HG03064 (cell line): Measurements from ENCODE around the gene GRIN1.
A peak's percentile ranks its signal among the peaks of the same experiment; 100 is the strongest.

Experiments used
- ATAC-seq: cut with Tn5 transposase; IDR thresholded peaks from one replicate; pipeline ENCODE4 v1.9.1; 2021; ENCODE audit warnings: low read depth; ENCODE audit not compliant: unreplicated experiment

Gene GRIN1

GRCh38 chr9:137173796-137174664 lies 35.1 kb downstream of the GRIN1 start:
- ATAC-seq: no peak

GRCh38 chr9:137174722-137175293 lies 35.9 kb downstream of the GRIN1 start:
- no peak for ATAC-seq

- ATAC-seq: no peak
Measured at GRCh38 chr9:137175345-137175961, 36.5 kb downstream of the GRIN1 start.

- ATAC-seq: no peak
Measured at GRCh38 chr9:137176302-137177182, 37.6 kb downstream of the GRIN1 start.

GRCh38 chr9:137178201-137178938 lies 39.4 kb downstream of the GRIN1 start:
- no peak for ATAC-seq

- ATAC-seq: no peak
Measured at GRCh38 chr9:137178939-137179630, 40.1 kb downstream of the GRIN1 start.

GRCh38 chr9:137179761-137180160 lies 40.8 kb downstream of the GRIN1 start:
- no peak for ATAC-seq

GRCh38 chr9:137180491-137180890 lies 41.5 kb downstream of the GRIN1 start:
- no peak for ATAC-seq

- ATAC-seq: no peak
Measured at GRCh38 chr9:137181680-137182079, 42.7 kb downstream of the GRIN1 start.

- no peak for ATAC-seq
Measured at GRCh38 chr9:137182836-137183235, 43.9 kb downstream of the GRIN1 start.

GRCh38 chr9:137183980-137184595 lies 45.1 kb downstream of the GRIN1 start:
- no peak for ATAC-seq

GRCh38 chr9:137184881-137185660 lies 46.1 kb downstream of the GRIN1 start:
- no peak for ATAC-seq

GRCh38 chr9:137185921-137186320 lies 47.0 kb downstream of the GRIN1 start:
- no peak for ATAC-seq

GRCh38 chr9:137186385-137186784 lies 47.4 kb downstream of the GRIN1 start:
- ATAC-seq: no peak

GRCh38 chr9:137187386-137187785 lies 48.4 kb downstream of the GRIN1 start:
- ATAC-seq: no peak

- no peak for ATAC-seq
Measured at GRCh38 chr9:137188086-137188489, 49.1 kb downstream of the GRIN1 start.

- ATAC-seq: peak; percentile 60
Measured at GRCh38 chr9:137188490-137189296, 49.7 kb downstream of the GRIN1 start, which contains the start of the genes ANAPC2 and SSNA1. ANAPC2 (minus strand) TSS chr9:137188560; CDS start chr9:137188532, 28 bp downstream. SSNA1 (plus strand) TSS chr9:137188676; CDS start chr9:137188727, 51 bp downstream.
